DND-41 (cell line): ENCODE data around the gene PIK3R2.

ENCODE experiments used
- ATAC-seq: fragments of 200-7000 bp; cut with Tn5 transposase; 3 replicates; pipeline ENCODE4 v1.9.1; 2021; ENCODE audit warnings: low read depth; ENCODE audit not compliant: insufficient read depth
- DNase-seq: peaks from one replicate; pipeline ENCODE4 v3.0.0-alpha.2; 2020
- H2AFZ ChIP-seq: 2 replicates; pipeline ENCODE4 v1.6.0; 2012; ENCODE audit warnings: low read depth, low read length
- H3K27ac ChIP-seq: 2 replicates; pipeline ENCODE4 v1.5.1; 2012; ENCODE audit warnings: low read length, inconsistent platforms
- H3K27me3 ChIP-seq: fragments of 200-600 bp; sonication (generic); 2 replicates; pipeline ENCODE4 v1.6.0; 2012; ENCODE audit warnings: low read length, mild to moderate bottlenecking, inconsistent platforms; ENCODE audit not compliant: insufficient read depth, poor library complexity
- H3K36me3 ChIP-seq: 2 replicates; pipeline ENCODE4 v1.5.1; 2012; ENCODE audit warnings: low read length, inconsistent platforms; ENCODE audit not compliant: insufficient read depth
- H3K4me1 ChIP-seq: 2 replicates; pipeline ENCODE4 v1.5.1; 2012; ENCODE audit warnings: mild to moderate bottlenecking, low read length; ENCODE audit not compliant: insufficient read depth
- H3K4me2 ChIP-seq: 2 replicates; pipeline ENCODE4 v1.6.0; 2012; ENCODE audit warnings: mild to moderate bottlenecking, moderate library complexity, low read length, inconsistent platforms; ENCODE audit not compliant: insufficient read depth
- H3K4me3 ChIP-seq, 2 experiments: fragments of 200-600 bp in 1 of 2; shearing (Covaris generic) in 1 of 2; 2 replicates each; pipeline ENCODE4 v1.5.1; 2012 to 2016; ENCODE audit warnings: inconsistent platforms in 2 of 2, low read length in 2 of 2, mild to moderate bottlenecking in 2 of 2, low read depth in 1 of 2, moderate library complexity in 1 of 2
- H3K79me2 ChIP-seq: 2 replicates; pipeline ENCODE4 v1.6.0; 2012; ENCODE audit warnings: low read length, inconsistent platforms; ENCODE audit not compliant: insufficient read depth
- H3K9ac ChIP-seq: 2 replicates; pipeline ENCODE4 v1.6.0; 2012; ENCODE audit warnings: low read depth, mild to moderate bottlenecking, inconsistent platforms, low read length, moderate library complexity
- H3K9me3 ChIP-seq: 2 replicates; pipeline ENCODE4 v1.5.1; 2012; ENCODE audit warnings: low read length, moderate library complexity, mild to moderate bottlenecking, inconsistent platforms; ENCODE audit not compliant: insufficient read depth, severe bottlenecking
- H4K20me1 ChIP-seq: 2 replicates; pipeline ENCODE4 v1.6.0; 2012; ENCODE audit warnings: low read length; ENCODE audit not compliant: insufficient read depth
- CTCF ChIP-seq: IDR thresholded peaks from 2 replicates; pipeline ENCODE4 v1.5.1; 2012; ENCODE audit warnings: borderline replicate concordance, low read length, moderate library complexity, mild to moderate bottlenecking; ENCODE audit not compliant: poor library complexity, severe bottlenecking; ENCODE audit errors: extremely low read depth
- EZH2 ChIP-seq: IDR thresholded peaks from 3 replicates; pipeline ENCODE4 v1.6.1; 2012; ENCODE audit warnings: borderline replicate concordance, low read depth, mild to moderate bottlenecking, moderate library complexity, low read length, inconsistent platforms; ENCODE audit not compliant: severe bottlenecking

PIK3R2 gene

GRCh38 chr19:18128044-18128443, 24.9 kb upstream of the PIK3R2 start:
- Histone ChIP-seq H3K36me3 (no peaks in the 10 kb centered on the region; the same call in 1 of the 2 replicates), H3K4me1 (no peaks in the 10 kb centered on the region), H3K27me3 (no peaks in the 10 kb centered on the region), H3K79me2 (no peaks in the 10 kb centered on the region), H3K4me2 (no peak overlapping the region), H2AFZ (no peak overlapping the region), H4K20me1 (no peaks in the 10 kb centered on the region), H3K9me3 (no peaks in the 10 kb centered on the region), H3K27ac (no peak overlapping the region), H3K4me3 (no peak overlapping the region), H3K9ac (no peak overlapping the region)
- TF ChIP-seq EZH2 (no peak), CTCF (no peak)
- no peak for DNase-seq
- ATAC-seq = peak; percentile 24; the same call in 1 of the 3 replicates

GRCh38 chr19:18128805-18129204, 24.2 kb upstream of the PIK3R2 start:
- H2AFZ ChIP-seq = no peak overlapping the region
- H3K36me3 ChIP-seq = no peaks in the 10 kb centered on the region; the same call in 1 of the 2 replicates
- H4K20me1 ChIP-seq = no peaks in the 10 kb centered on the region
- H3K27ac ChIP-seq = no peak overlapping the region
- H3K9me3 ChIP-seq = no peaks in the 10 kb centered on the region
- H3K9ac ChIP-seq = no peak overlapping the region
- TF ChIP-seq CTCF = no peak
- no peak for TF ChIP-seq EZH2
- H3K79me2 ChIP-seq = no peaks in the 10 kb centered on the region
- H3K27me3 ChIP-seq = no peaks in the 10 kb centered on the region
- H3K4me2 ChIP-seq = no peak overlapping the region
- ATAC-seq (no peak), DNase-seq (no peak)
- H3K4me3 ChIP-seq = no peak overlapping the region
- no peaks in the 10 kb centered on the region for H3K4me1 ChIP-seq

- TF ChIP-seq CTCF = no peak
- Histone ChIP-seq H4K20me1 (no peaks in the 10 kb centered on the region), H2AFZ (no peak overlapping the region), H3K79me2 (no peaks in the 10 kb centered on the region), H3K9me3 (no peaks in the 10 kb centered on the region), H3K27me3 (no peaks in the 10 kb centered on the region), H3K4me1 (no peaks in the 10 kb centered on the region), H3K4me2 (no peak overlapping the region), H3K9ac (no peak overlapping the region), H3K27ac (no peak overlapping the region), H3K36me3 (no peaks in the 10 kb centered on the region; the same call in 1 of the 2 replicates), H3K4me3 (no peak overlapping the region)
- DNase-seq = no peak
- ATAC-seq = no peak
These were observed 22.3 kb upstream of the PIK3R2 start for GRCh38 chr19:18130523-18131242.
